SK-N-SH (cell line): ENCODE data around the gene ATXN7. TPM values are rescaled to one million over a fixed set of nuclear protein-coding genes. Genes with fewer than 3 reads are reported as not detected.

Source experiments
- CTCF ChIA-PET: fragments of 300-600, 350-600 bp; formaldehyde crosslinking; extraction: SDS; loops from one replicate; lab custom pipeline; 2021; lab: Yijun Ruan, JAX
- POLR2A ChIA-PET: fragments of 350-600 bp; sonication (Branson Sonifier 250); formaldehyde crosslinking; extraction: SDS; loops from one replicate; lab custom pipeline; 2020; ENCODE audit warnings: antibody characterized with exemption, inconsistent platforms; lab: Yijun Ruan, JAX
- DNase-seq: peaks from one replicate; pipeline ENCODE4 v3.0.0; 2012
- H2AFZ ChIP-seq: fragments of 200-600 bp; sonication (generic); 2 replicates; pipeline ENCODE4 v1.8.1; 2016; ENCODE audit warnings: antibody characterized with exemption, mild to moderate bottlenecking, low read depth
- H3F3A ChIP-seq: fragments of 200-600 bp; sonication (generic); replicated peaks from 2 replicates; pipeline ENCODE3; 2016; ENCODE audit warnings: antibody characterized with exemption, mild to moderate bottlenecking; ENCODE audit not compliant: insufficient read depth
- H3K27ac ChIP-seq, 2 experiments: fragments of 200-500 bp in 1 of 2; fragments of 200-600 bp in 1 of 2; sonication (Bioruptor generic) in 1 of 2; sonication (generic), shearing (Covaris generic) in 1 of 2; 2 replicates each; pipeline versions ENCODE4 v1.5.1 to v1.6.1; 2014 to 2016; ENCODE audit warnings: low read depth in 2 of 2, inconsistent platforms in 1 of 2, low read length in 1 of 2, mild to moderate bottlenecking in 1 of 2, mixed read lengths in 1 of 2
- H3K27me3 ChIP-seq: fragments of 200-600 bp; sonication (generic), shearing (Covaris generic); 2 replicates; pipeline ENCODE4 v1.6.1; 2016; ENCODE audit warnings: mixed run types; ENCODE audit not compliant: insufficient read depth
- H3K36me3 ChIP-seq, 2 experiments: fragments of 200-500 bp in 1 of 2; fragments of 200-600 bp in 1 of 2; sonication (Bioruptor generic) in 1 of 2; sonication (generic) in 1 of 2; replicated peaks in 1 of 2; 2 replicates each; pipeline versions ENCODE3 to v1.5.1; 2014 to 2016; ENCODE audit warnings: low read length in 1 of 2, mild to moderate bottlenecking in 1 of 2; ENCODE audit not compliant: insufficient read depth in 2 of 2, control insufficient read depth in 1 of 2
- H3K4me1 ChIP-seq, 2 experiments: fragments of 200-500 bp in 1 of 2; fragments of 200-600 bp in 1 of 2; sonication (Bioruptor generic) in 1 of 2; sonication (generic), shearing (Covaris generic) in 1 of 2; 2 replicates each; pipeline versions ENCODE4 v1.5.1 to v1.6.1; 2014 to 2016; ENCODE audit warnings: low read depth in 1 of 2, low read length in 1 of 2, mixed run types in 1 of 2; ENCODE audit not compliant: insufficient read depth in 2 of 2, control insufficient read depth in 1 of 2
- H3K4me2 ChIP-seq: fragments of 200-600 bp; sonication (generic), shearing (Covaris generic); 2 replicates; pipeline ENCODE4 v1.6.1; 2017; ENCODE audit warnings: mixed run types
- H3K4me3 ChIP-seq, 2 experiments: fragments of 200-500 bp in 1 of 2; fragments of 200-600 bp in 1 of 2; sonication (Bioruptor generic) in 1 of 2; sonication (generic), shearing (Covaris generic) in 1 of 2; 2 replicates each; pipeline versions ENCODE4 v1.5.1 to v1.8.1; 2014 to 2016; ENCODE audit warnings: low read depth in 2 of 2, inconsistent platforms in 1 of 2, low read length in 1 of 2, mild to moderate bottlenecking in 1 of 2, mixed read lengths in 1 of 2, moderate library complexity in 1 of 2
- H3K79me2 ChIP-seq: fragments of 200-600 bp; sonication (generic); 2 replicates; pipeline ENCODE4 v1.8.1; 2017; ENCODE audit warnings: mild to moderate bottlenecking; ENCODE audit not compliant: insufficient read depth
- H3K9ac ChIP-seq: fragments of 200-600 bp; sonication (generic); 2 replicates; pipeline ENCODE4 v1.6.1; 2017; ENCODE audit warnings: mixed run types
- H3K9me2 ChIP-seq: fragments of 200-600 bp; sonication (generic); 2 replicates; pipeline ENCODE4 v1.6.1; 2017; ENCODE audit warnings: mixed run types
- H3K9me3 ChIP-seq: fragments of 200-600 bp; sonication (generic); 2 replicates; pipeline ENCODE4 v1.6.1; 2017; ENCODE audit warnings: mixed run types, mild to moderate bottlenecking, moderate library complexity
- H4K20me1 ChIP-seq: fragments of 200-600 bp; sonication (generic); 2 replicates; pipeline ENCODE4 v1.6.1; 2017; ENCODE audit warnings: mild to moderate bottlenecking, mixed run types; ENCODE audit not compliant: insufficient read depth
- CHD2 ChIP-seq: fragments of 150-350 bp; IDR thresholded peaks from 2 replicates; pipeline ENCODE4 v1.6.1; 2018; ENCODE audit warnings: low read length; ENCODE audit not compliant: partially characterized antibody
- CTCF ChIP-seq: fragments of 200-600 bp; sonication (generic); IDR thresholded peaks from 2 replicates; pipeline ENCODE4 v1.6.1; 2017; ENCODE audit warnings: antibody characterized with exemption, mild to moderate bottlenecking, moderate library complexity
- ELF1 ChIP-seq: IDR thresholded peaks from 2 replicates; pipeline ENCODE4 v1.4.0; 2012
- EP300 ChIP-seq, 2 experiments: IDR thresholded peaks; 2 replicates each; pipeline versions ENCODE4 v1.4.0 to v1.6.1; 2012; ENCODE audit warnings: borderline replicate concordance in 1 of 2, low read depth in 1 of 2, low read length in 1 of 2
- FOSL2 ChIP-seq: IDR thresholded peaks from 2 replicates; pipeline ENCODE4 v1.4.0; 2012; ENCODE audit warnings: low read depth, mild to moderate bottlenecking, moderate library complexity, borderline replicate concordance
- GABPA ChIP-seq: IDR thresholded peaks from 2 replicates; pipeline ENCODE4 v1.4.0; 2012; ENCODE audit warnings: low read depth, mild to moderate bottlenecking
- IRF3 ChIP-seq: fragments of 150-350 bp; IDR thresholded peaks from 2 replicates; pipeline ENCODE4 v1.6.1; 2016; ENCODE audit warnings: mild to moderate bottlenecking, low read depth, low read length
- MEF2A ChIP-seq: IDR thresholded peaks from 2 replicates; pipeline ENCODE4 v1.4.0; 2012; ENCODE audit warnings: low read depth, borderline replicate concordance
- MXI1 ChIP-seq: IDR thresholded peaks from 2 replicates; pipeline ENCODE4 v1.6.1; 2012; ENCODE audit warnings: mild to moderate bottlenecking, low read depth, low read length, improper control_type of control experiment
- NRF1 ChIP-seq: IDR thresholded peaks from 2 replicates; pipeline ENCODE4 v1.6.1; 2012; ENCODE audit warnings: low read depth, mild to moderate bottlenecking, low read length
- SIN3A ChIP-seq: IDR thresholded peaks from 2 replicates; pipeline ENCODE4 v1.6.1; 2012; ENCODE audit warnings: low read depth, mild to moderate bottlenecking, low read length, moderate library complexity, borderline replicate concordance
- TCF12 ChIP-seq: IDR thresholded peaks from 2 replicates; pipeline ENCODE4 v1.4.0; 2012
- TEAD4 ChIP-seq: IDR thresholded peaks from 2 replicates; pipeline ENCODE4 v1.4.0; 2012; ENCODE audit warnings: mild to moderate bottlenecking, borderline replicate concordance; ENCODE audit not compliant: insufficient read depth
- WGBS: methylation state at CpG from one replicate; pipeline ENCODE4 v1.1.6; 2017; ENCODE audit warnings: low lambda C conversion rate; 5-methylcytosine and 5-hydroxymethylcytosine counted together
- polyA plus RNA-seq, 3 experiments: library from polyadenylated mRNA; depleted of rRNA; stranded (reverse); fragments of >200 nt; gene quantifications; 2 replicates each; pipeline ENCODE4 v1.2.3, GENCODE V29; 2012
- TF ChIP-seq, protein P1 (sequence below): IDR thresholded peaks from 2 replicates; pipeline ENCODE4 v1.4.0; 2012; ENCODE audit warnings: low read depth
- TF ChIP-seq, protein P2 (sequence below): IDR thresholded peaks from 2 replicates; pipeline ENCODE4; 2012

ATXN7 gene
- polyA plus RNA-seq, 1 of the 3 experiments (the other 2 are of a cell fraction): 6.2 TPM

DNA sequence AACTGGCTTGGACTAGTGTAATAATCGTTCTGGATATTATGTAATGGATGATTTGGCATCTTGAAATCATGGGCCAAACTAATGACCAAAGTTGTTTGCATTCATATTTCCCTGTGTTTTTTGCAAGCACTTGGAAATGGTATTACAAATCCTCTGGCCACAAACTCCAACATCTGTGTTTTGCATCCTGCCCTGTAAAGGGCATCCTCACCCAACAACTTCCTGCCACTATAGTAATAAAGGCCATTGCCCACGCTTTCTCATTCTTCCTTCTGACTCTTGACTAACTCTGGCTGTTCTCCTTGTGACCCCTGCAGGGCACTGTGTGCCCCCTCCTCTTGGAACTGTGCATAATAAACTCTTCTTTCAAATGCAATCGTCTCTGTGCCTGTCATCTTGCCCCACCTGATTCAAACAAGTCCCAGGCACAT is 185.0 kb downstream of the ATXN7 start:
- Histone ChIP-seq H3K4me2 (no peak overlapping the region), H3K9me3 (no peaks in the 10 kb centered on the region), H3K36me3 (no peaks in the 10 kb centered on the region), H3K27ac (no peak overlapping the region), H3K27me3 (no peaks in the 10 kb centered on the region), H2AFZ (peak overlapping the region; percentile 42; the same call in 1 of the 2 replicates), H4K20me1 (no peaks in the 10 kb centered on the region), H3F3A (no peaks in the 10 kb centered on the region), H3K4me1 (peaks cover 0 to 3% of the 10 kb centered on the region in 2 experiments; a peak in 2 of 4 replicates), H3K9ac (no peak overlapping the region), H3K4me3 (no peak overlapping the region), H3K79me2 (no peaks in the 10 kb centered on the region), H3K9me2 (no peaks in the 10 kb centered on the region)
- DNase-seq: no peak
- 84% methylated on average over 3 of the region's 3 CpGs for WGBS
- ChIA-PET CTCF (interaction anchor here (3.0 kb wide), 1 partner anchor 18 kb away, joined by 10 read pairs; no protein-coding TSS in a partner anchor), POLR2A (no interaction called here)
- TF ChIP-seq NRF1 (no peak), SIN3A (no peak), TEAD4 (no peak), ELF1 (no peak), FOSL2 (no peak), MXI1 (no peak), CTCF (no peak), MEF2A (no peak), EP300 (IDR thresholded peaks at IDR 0.05; ENCODE audit: borderline replicate concordance in 1 of 2, low read depth in 1 of 2, low read length in 1 of 2) (no peak), TCF12 (no peak), IRF3 (no peak), GABPA (no peak)
- TF ChIP-seq, protein P1, sequence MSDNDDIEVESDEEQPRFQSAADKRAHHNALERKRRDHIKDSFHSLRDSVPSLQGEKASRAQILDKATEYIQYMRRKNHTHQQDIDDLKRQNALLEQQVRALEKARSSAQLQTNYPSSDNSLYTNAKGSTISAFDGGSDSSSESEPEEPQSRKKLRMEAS: no peak
- TF ChIP-seq, protein P2, sequence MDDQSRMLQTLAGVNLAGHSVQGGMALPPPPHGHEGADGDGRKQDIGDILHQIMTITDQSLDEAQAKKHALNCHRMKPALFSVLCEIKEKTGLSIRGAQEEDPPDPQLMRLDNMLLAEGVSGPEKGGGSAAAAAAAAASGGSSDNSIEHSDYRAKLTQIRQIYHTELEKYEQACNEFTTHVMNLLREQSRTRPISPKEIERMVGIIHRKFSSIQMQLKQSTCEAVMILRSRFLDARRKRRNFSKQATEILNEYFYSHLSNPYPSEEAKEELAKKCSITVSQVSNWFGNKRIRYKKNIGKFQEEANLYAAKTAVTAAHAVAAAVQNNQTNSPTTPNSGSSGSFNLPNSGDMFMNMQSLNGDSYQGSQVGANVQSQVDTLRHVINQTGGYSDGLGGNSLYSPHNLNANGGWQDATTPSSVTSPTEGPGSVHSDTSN: no peak

DNA sequence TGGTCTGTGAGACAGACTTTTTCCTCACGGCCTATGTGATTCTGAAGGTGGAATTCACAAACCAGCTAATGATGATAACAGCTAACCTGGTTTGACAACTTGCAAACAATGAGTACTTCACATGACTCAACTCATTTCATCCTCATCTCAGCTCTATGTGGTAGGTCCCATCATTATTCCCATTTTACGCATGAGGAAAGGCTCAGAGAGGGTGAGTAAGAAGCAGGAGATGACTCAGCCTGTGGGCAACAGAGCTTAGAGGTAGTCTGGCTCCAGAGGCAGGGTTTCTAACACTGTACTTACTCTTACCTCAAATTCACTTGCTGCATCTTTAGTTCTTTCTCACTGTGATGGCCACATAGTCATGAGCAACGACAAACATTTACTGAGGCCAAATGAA is 185.5 kb downstream of the ATXN7 start:
- POLR2A ChIA-PET: no interaction called here
- no peaks in the 10 kb centered on the region for H3F3A ChIP-seq
- H3K27ac ChIP-seq: no peak overlapping the region
- no peaks in the 10 kb centered on the region for H3K27me3 ChIP-seq
- 81% methylated on average over 3 of the region's 3 CpGs for WGBS
- 0 out of 2 replicates have a peak, but pooled peaks have one; percentile 18 for TF ChIP-seq FOSL2
- TF ChIP-seq CHD2: no peak
- H3K36me3 ChIP-seq: no peaks in the 10 kb centered on the region
- no peaks in the 10 kb centered on the region for H4K20me1 ChIP-seq
- no peaks in the 10 kb centered on the region for H3K9me2 ChIP-seq
- no peak overlapping the region for H3K4me3 ChIP-seq
- H3K9me3 ChIP-seq: no peaks in the 10 kb centered on the region
- no peak overlapping the region for H3K9ac ChIP-seq
- H3K4me1 ChIP-seq: peaks cover 0 to 7% of the 10 kb centered on the region in 2 experiments; a peak in 2 of 4 replicates
- CTCF ChIA-PET: interaction anchor here (3.0 kb wide), 1 partner anchor 18 kb away, joined by 10 read pairs; no protein-coding TSS in a partner anchor
- no peak overlapping the region for H2AFZ ChIP-seq
- H3K4me2 ChIP-seq: no peak overlapping the region
- no peaks in the 10 kb centered on the region for H3K79me2 ChIP-seq
- DNase-seq: no peak
